ENCODE measurements around the gene ZNF697. TPM values are rescaled to one million over a fixed set of nuclear protein-coding genes. Genes with fewer than 3 reads are reported as not detected.
A peak's percentile ranks its signal among the peaks of the same experiment; 100 is the strongest.
"Not testable (repeated sequence)": the region's sequence is repeated elsewhere in the genome, so short reads cannot be mapped to it uniquely, and the experiment has no call there.

The ZNF697 gene
- total and polyA plus RNA-seq, 4 donors: 2.3 to 22.2 (median 5.0) TPM

DNA sequence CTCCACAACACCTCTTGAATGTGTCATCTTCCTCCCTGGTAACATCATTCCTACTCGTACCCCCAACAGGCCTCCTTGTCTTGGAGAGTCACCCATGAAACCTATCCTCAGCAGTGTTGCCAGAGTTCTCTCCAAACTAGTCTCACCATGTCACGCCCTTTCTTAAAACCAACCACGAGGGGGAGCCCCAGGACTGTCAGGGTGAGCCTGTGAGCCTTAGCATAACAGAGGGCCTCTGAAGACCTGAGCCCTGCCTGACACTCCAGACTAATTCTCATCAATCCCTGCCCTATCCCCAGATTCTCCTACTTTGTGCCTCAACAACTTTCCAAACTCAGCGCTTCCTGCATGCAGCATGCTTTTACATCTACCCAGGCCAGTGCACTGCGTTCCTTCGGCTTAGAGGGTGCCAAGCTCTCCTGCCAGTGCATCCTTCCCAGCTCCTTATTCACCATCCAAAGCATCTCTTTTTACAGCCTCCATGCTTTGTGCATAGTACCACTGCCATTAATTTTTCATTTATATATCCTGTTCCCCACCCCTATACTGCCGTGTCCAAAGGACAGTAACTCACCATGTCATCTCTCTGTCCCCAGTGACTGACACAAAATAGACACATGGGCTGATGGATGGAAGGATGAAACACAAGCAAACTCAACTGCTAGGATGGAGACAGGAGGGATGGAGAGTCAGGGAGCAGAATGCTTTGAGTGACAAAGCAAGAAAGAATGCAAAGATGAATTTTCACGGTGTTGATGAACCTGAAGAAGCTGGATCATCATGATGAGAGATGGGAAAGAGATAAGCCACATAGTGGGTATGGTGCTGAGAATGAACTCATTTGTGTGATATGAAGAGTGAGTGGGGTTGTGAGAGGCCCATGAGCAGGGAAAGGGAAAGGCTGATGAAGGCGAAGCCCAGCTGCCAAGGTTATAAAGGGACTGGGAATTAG, 34.0 kb downstream of the ZNF697 start:
- Histone ChIP-seq H3K27ac (ENCODE audit: low read depth in 1 of 2, low read length in 1 of 2) (no peak overlapping the region), H3K9me3 (ENCODE audit: control insufficient read depth in 4 of 4, insufficient read depth in 3 of 4, low read length in 3 of 4) (no peaks in the 10 kb centered on the region), H3K4me3 (no peak overlapping the region), H3K4me1 (ENCODE audit: control insufficient read depth in 5 of 5, insufficient read depth in 5 of 5, low read length in 5 of 5) (peaks cover 8 to 32% (median 11%) of the 10 kb centered on the region in 5 donors), H3K9ac (ENCODE audit: insufficient read depth in 1 of 2, low read length in 2 of 2) (no peak overlapping the region), H3K36me3 (ENCODE audit: control insufficient read depth in 4 of 4, insufficient read depth in 4 of 4, low read length in 4 of 4) (peaks cover 0 to 2% (median 0%) of the 10 kb centered on the region in 4 donors), H3K27me3 (ENCODE audit: control insufficient read depth in 3 of 3, insufficient read depth in 3 of 3, low read length in 2 of 3) (no peaks in the 10 kb centered on the region)
- ATAC-seq (ENCODE audit: insufficient read depth, low FRiP score) (peak; percentile 88), DNase-seq (peak; percentile 91 to 95 (median 94))
- TF ChIP-seq CTCF (IDR thresholded peaks at IDR 0.05; ENCODE audit: control extremely low read depth, extremely low read depth): peak; percentile 72
- WGBS, 2 donors: 51 to 54% methylated on average over 9 of the region's 9 CpGs

- 19 to 25% methylated on average over 8 of the region's 8 CpGs for WGBS, 2 donors
Observed at GRCh38 chr1:119611701-119612113, 36.4 kb downstream of the ZNF697 start.

DNA sequence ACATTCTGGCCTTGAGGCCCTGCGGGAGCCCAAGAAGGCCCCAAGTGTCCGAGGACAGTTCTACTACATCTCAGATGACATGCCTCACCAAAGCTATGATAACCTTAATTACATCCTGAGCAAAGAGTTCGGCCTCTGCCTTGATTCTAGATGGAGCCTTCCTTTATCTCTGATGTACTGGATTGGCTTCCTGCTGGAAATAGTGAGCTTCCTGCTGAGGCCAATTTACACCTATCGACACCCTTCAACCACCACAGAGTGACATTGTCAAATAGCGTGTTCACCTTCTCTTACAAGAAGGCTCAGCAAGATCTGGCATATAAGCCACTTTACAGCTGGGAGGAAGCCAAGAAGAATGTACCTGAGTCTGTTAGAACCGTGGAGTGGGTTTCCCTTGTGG, 39.2 kb downstream of the ZNF697 start:
- not testable (repeated sequence) for H3K9me3 ChIP-seq (ENCODE audit: control insufficient read depth in 4 of 4, insufficient read depth in 3 of 4, low read length in 3 of 4); ATAC-seq (ENCODE audit: insufficient read depth, low FRiP score); H3K4me3 ChIP-seq; H3K9ac ChIP-seq (ENCODE audit: insufficient read depth in 1 of 2, low read length in 2 of 2); H3K36me3 ChIP-seq (ENCODE audit: control insufficient read depth in 4 of 4, insufficient read depth in 4 of 4, low read length in 4 of 4); DNase-seq; H3K27me3 ChIP-seq (ENCODE audit: control insufficient read depth in 3 of 3, insufficient read depth in 3 of 3, low read length in 2 of 3)
- peak overlapping the region in 1 of 2 donors; percentile 52 for H3K27ac ChIP-seq (ENCODE audit: low read depth in 1 of 2, low read length in 1 of 2)
- H3K4me1 ChIP-seq (ENCODE audit: control insufficient read depth in 5 of 5, insufficient read depth in 5 of 5, low read length in 5 of 5): peaks cover 0 to 13% (median 5%) of the 10 kb centered on the region in 5 donors
- 69 to 80% methylated on average over 6 of the region's 6 CpGs for WGBS, 2 donors

More at GRCh38 chr1:119611701-119612113, 36.4 kb downstream of the ZNF697 start:
- H3K27ac ChIP-seq (ENCODE audit: low read depth in 1 of 2, low read length in 1 of 2): no peak overlapping the region
- H3K9ac ChIP-seq (ENCODE audit: insufficient read depth in 1 of 2, low read length in 2 of 2): no peak overlapping the region
- H3K4me3 ChIP-seq: no peak overlapping the region
- H3K9me3 ChIP-seq (ENCODE audit: control insufficient read depth in 4 of 4, insufficient read depth in 3 of 4, low read length in 3 of 4): no peaks in the 10 kb centered on the region
- peak; percentile 42 for TF ChIP-seq CTCF (IDR thresholded peaks at IDR 0.05; ENCODE audit: control extremely low read depth, extremely low read depth)
- H3K36me3 ChIP-seq (ENCODE audit: control insufficient read depth in 4 of 4, insufficient read depth in 4 of 4, low read length in 4 of 4): no peaks in the 10 kb centered on the region
- DNase-seq (peak; percentile 62 to 72 (median 64)), ATAC-seq (ENCODE audit: insufficient read depth, low FRiP score) (peak; percentile 45)
- peaks cover 0 to 21% (median 8%) of the 10 kb centered on the region in 5 donors for H3K4me1 ChIP-seq (ENCODE audit: control insufficient read depth in 5 of 5, insufficient read depth in 5 of 5, low read length in 5 of 5)
- no peaks in the 10 kb centered on the region for H3K27me3 ChIP-seq (ENCODE audit: control insufficient read depth in 3 of 3, insufficient read depth in 3 of 3, low read length in 2 of 3)

DNA sequence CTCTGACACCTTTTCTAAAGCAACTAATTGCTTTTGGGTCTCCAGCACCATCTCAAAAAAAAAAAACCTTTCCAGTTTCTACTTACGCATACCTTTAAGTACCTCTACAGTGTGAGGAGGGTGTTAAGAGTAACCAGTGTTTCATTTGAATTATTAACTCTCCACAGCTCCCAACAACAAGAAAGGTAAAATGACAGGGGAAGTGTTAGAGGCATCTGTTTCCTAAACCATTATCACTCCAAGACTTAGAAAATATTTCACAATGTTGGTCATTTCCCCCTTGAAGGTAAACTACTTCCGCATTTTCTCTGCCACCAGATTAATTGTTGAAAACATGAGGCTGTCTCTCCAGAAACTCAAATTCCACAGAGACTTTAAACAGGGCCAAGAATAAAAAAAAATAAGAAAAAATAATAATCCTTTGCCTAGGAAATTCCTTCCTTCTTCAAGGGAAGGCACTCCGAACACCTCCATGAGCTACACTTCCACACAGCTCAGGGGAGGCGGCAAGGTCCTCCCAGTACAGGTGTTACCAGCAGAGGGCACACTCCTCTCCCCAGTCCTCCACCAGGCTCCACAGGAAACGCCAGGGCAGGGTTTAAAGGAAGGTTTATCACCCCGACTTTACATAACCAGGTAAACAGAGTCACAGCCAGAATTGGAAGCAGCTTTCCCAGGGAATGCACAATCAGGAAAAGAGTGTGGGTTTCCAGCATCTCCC, 40.8 kb downstream of the ZNF697 start:
- not testable (repeated sequence) for H3K36me3 ChIP-seq (ENCODE audit: control insufficient read depth in 4 of 4, insufficient read depth in 4 of 4, low read length in 4 of 4); H3K9me3 ChIP-seq (ENCODE audit: control insufficient read depth in 4 of 4, insufficient read depth in 3 of 4, low read length in 3 of 4); H3K4me3 ChIP-seq; H3K9ac ChIP-seq (ENCODE audit: insufficient read depth in 1 of 2, low read length in 2 of 2); ATAC-seq (ENCODE audit: insufficient read depth, low FRiP score); H3K27me3 ChIP-seq (ENCODE audit: control insufficient read depth in 3 of 3, insufficient read depth in 3 of 3, low read length in 2 of 3); DNase-seq; H3K27ac ChIP-seq (ENCODE audit: low read depth in 1 of 2, low read length in 1 of 2)
- WGBS, 2 donors: 60 to 61% methylated on average over 3 to 4 of the region's 6 CpGs
- peaks cover 0 to 21% (median 5%) of the 10 kb centered on the region in 5 donors for H3K4me1 ChIP-seq (ENCODE audit: control insufficient read depth in 5 of 5, insufficient read depth in 5 of 5, low read length in 5 of 5)

Data from lung (tissue), 12 donors.